SU-DHL-6 (cell line): ENCODE data around the gene WWOX.

Experiments used
- H2AFZ ChIP-seq: fragments of 200-600 bp; sonication (generic); 2 replicates; pipeline ENCODE4 v1.6.1; 2014; ENCODE audit warnings: low read depth, mild to moderate bottlenecking, moderate library complexity, mixed read lengths, antibody characterized with exemption, low read length; ENCODE audit not compliant: severe bottlenecking
- H3F3A ChIP-seq: fragments of 200-600 bp; shearing (Covaris generic); 2 replicates; pipeline ENCODE4 v1.6.0; 2016; ENCODE audit warnings: antibody characterized with exemption, mild to moderate bottlenecking; ENCODE audit not compliant: insufficient read depth
- H3K27ac ChIP-seq: fragments of 200-600 bp; sonication (generic); 2 replicates; pipeline ENCODE4 v1.5.1; 2016; ENCODE audit warnings: low read depth, mild to moderate bottlenecking, low read length, moderate library complexity, mixed read lengths
- H3K27me3 ChIP-seq: fragments of 200-600 bp; sonication (generic), shearing (Covaris generic); 2 replicates; pipeline ENCODE4 v1.6.0; 2014; ENCODE audit warnings: mild to moderate bottlenecking, low read length
- H3K36me3 ChIP-seq: fragments of 200-600 bp; sonication (generic); 2 replicates; pipeline ENCODE4 v1.6.1; 2014; ENCODE audit warnings: mild to moderate bottlenecking, low read length, mixed read lengths
- H3K4me2 ChIP-seq: fragments of 300-600, 200-600 bp; shearing (Covaris generic), sonication (generic); 2 replicates; pipeline ENCODE4 v1.6.0; 2014; ENCODE audit warnings: low read length, low read depth, mild to moderate bottlenecking; ENCODE audit not compliant: poor library complexity, severe bottlenecking
- H3K4me3 ChIP-seq: fragments of 200-600 bp; sonication (generic); 2 replicates; pipeline ENCODE4 v1.5.1; 2014; ENCODE audit warnings: antibody characterized with exemption, low read length, mild to moderate bottlenecking, mixed read lengths; ENCODE audit not compliant: insufficient read depth, poor library complexity, severe bottlenecking
- H3K79me2 ChIP-seq: fragments of 200-600 bp; sonication (generic); 2 replicates; pipeline ENCODE4 v1.6.1; 2014; ENCODE audit warnings: mild to moderate bottlenecking, low read length, moderate library complexity; ENCODE audit not compliant: insufficient read depth
- H3K9ac ChIP-seq: fragments of 200-600 bp; sonication (generic); 2 replicates; pipeline ENCODE4 v1.7.0; 2014; ENCODE audit warnings: mild to moderate bottlenecking, low read length
- H3K9me2 ChIP-seq: fragments of 200-600 bp; sonication (generic); replicated peaks from 2 replicates; pipeline ENCODE4 v1.6.1; 2014; ENCODE audit warnings: low read length; ENCODE audit not compliant: insufficient read depth
- H3K9me3 ChIP-seq: fragments of 200-600 bp; sonication (generic); 2 replicates; pipeline ENCODE4 v1.6.1; 2014; ENCODE audit warnings: low read length, mixed read lengths; ENCODE audit not compliant: insufficient read depth
- H4K20me1 ChIP-seq: fragments of 200-600 bp; sonication (generic); 2 replicates; pipeline ENCODE4 v1.6.1; 2014; ENCODE audit warnings: low read depth, mild to moderate bottlenecking, antibody characterized with exemption, low read length, moderate library complexity, mixed read lengths
- CTCF ChIP-seq: fragments of 200-600 bp; sonication (generic); IDR thresholded peaks from one replicate; pipeline ENCODE4 v1.5.1; 2017; ENCODE audit warnings: antibody characterized with exemption, mild to moderate bottlenecking, low read length, moderate library complexity; ENCODE audit not compliant: insufficient read depth, poor library complexity, severe bottlenecking
- EZH2phosphoT487 ChIP-seq: fragments of 200-600 bp; sonication (generic), shearing (Covaris generic); conservative IDR thresholded peaks from 2 replicates; pipeline ENCODE4 v1.6.1; 2018; ENCODE audit warnings: mild to moderate bottlenecking, antibody characterized with exemption, low read length, moderate library complexity, mixed read lengths

WWOX gene

GRCh38 chr16:78333808-78334207, 234.4 kb downstream of the WWOX start:
- Histone ChIP-seq H3K4me3 (no peak overlapping the region), H3K9me3 (no peaks in the 10 kb centered on the region), H3K36me3 (no peaks in the 10 kb centered on the region), H4K20me1 (no peaks in the 10 kb centered on the region), H3F3A (no peaks in the 10 kb centered on the region), H2AFZ (no peak overlapping the region), H3K79me2 (no peaks in the 10 kb centered on the region), H3K9me2 (no peaks in the 10 kb centered on the region), H3K27ac (no peak overlapping the region), H3K4me2 (no peak overlapping the region), H3K27me3 (no peaks in the 10 kb centered on the region), H3K9ac (no peak overlapping the region)
- no peak for TF ChIP-seq CTCF
- no peak for TF ChIP-seq EZH2phosphoT487

- Histone ChIP-seq H3K4me2 (no peak overlapping the region), H3K36me3 (no peaks in the 10 kb centered on the region), H2AFZ (no peak overlapping the region), H3K27me3 (no peaks in the 10 kb centered on the region), H3K9ac (no peak overlapping the region), H4K20me1 (no peaks in the 10 kb centered on the region), H3K27ac (no peak overlapping the region), H3K4me3 (no peak overlapping the region), H3F3A (no peaks in the 10 kb centered on the region), H3K9me3 (no peaks in the 10 kb centered on the region), H3K79me2 (no peaks in the 10 kb centered on the region), H3K9me2 (no peaks in the 10 kb centered on the region)
- TF ChIP-seq CTCF = no peak
- no peak for TF ChIP-seq EZH2phosphoT487
Measured at GRCh38 chr16:78340590-78340989, 241.1 kb downstream of the WWOX start.

GRCh38 chr16:78348068-78348467, 248.6 kb downstream of the WWOX start:
- Histone ChIP-seq H3K9me2 (no peaks in the 10 kb centered on the region), H3K27ac (no peak overlapping the region), H3K9me3 (no peaks in the 10 kb centered on the region), H3K4me3 (no peak overlapping the region), H3K9ac (no peak overlapping the region), H3K36me3 (no peaks in the 10 kb centered on the region), H3F3A (no peaks in the 10 kb centered on the region), H4K20me1 (no peaks in the 10 kb centered on the region), H3K4me2 (no peak overlapping the region), H2AFZ (no peak overlapping the region), H3K27me3 (no peaks in the 10 kb centered on the region), H3K79me2 (no peaks in the 10 kb centered on the region)
- TF ChIP-seq EZH2phosphoT487 (no peak), CTCF (no peak)

- no peak for TF ChIP-seq EZH2phosphoT487
- Histone ChIP-seq H3K9ac (no peak overlapping the region), H3K27me3 (no peaks in the 10 kb centered on the region), H3F3A (no peaks in the 10 kb centered on the region), H3K27ac (no peak overlapping the region), H4K20me1 (no peaks in the 10 kb centered on the region), H3K9me2 (no peaks in the 10 kb centered on the region), H3K9me3 (no peaks in the 10 kb centered on the region), H3K4me2 (no peak overlapping the region), H3K79me2 (no peaks in the 10 kb centered on the region), H3K4me3 (no peak overlapping the region), H3K36me3 (no peaks in the 10 kb centered on the region), H2AFZ (no peak overlapping the region)
Measured at GRCh38 chr16:78348886-78349285, 249.4 kb downstream of the WWOX start.
